Activated CD4-positive, alpha-beta T cell treated with anti-CD3 and anti-CD28 coated beads, Interleukin-2, amount 50 U/mL, for 16 hours (primary cell): ENCODE data around the gene ACP4.
"Not testable (repeated sequence)": the region's sequence is repeated elsewhere in the genome, so short reads cannot be mapped to it uniquely, and the experiment has no call there.

Experiments used
- DNase-seq: peaks from one replicate; pipeline ENCODE4 v3.0.0-alpha.2; 2020

The ACP4 gene, protein sequence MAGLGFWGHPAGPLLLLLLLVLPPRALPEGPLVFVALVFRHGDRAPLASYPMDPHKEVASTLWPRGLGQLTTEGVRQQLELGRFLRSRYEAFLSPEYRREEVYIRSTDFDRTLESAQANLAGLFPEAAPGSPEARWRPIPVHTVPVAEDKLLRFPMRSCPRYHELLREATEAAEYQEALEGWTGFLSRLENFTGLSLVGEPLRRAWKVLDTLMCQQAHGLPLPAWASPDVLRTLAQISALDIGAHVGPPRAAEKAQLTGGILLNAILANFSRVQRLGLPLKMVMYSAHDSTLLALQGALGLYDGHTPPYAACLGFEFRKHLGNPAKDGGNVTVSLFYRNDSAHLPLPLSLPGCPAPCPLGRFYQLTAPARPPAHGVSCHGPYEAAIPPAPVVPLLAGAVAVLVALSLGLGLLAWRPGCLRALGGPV

DNA sequence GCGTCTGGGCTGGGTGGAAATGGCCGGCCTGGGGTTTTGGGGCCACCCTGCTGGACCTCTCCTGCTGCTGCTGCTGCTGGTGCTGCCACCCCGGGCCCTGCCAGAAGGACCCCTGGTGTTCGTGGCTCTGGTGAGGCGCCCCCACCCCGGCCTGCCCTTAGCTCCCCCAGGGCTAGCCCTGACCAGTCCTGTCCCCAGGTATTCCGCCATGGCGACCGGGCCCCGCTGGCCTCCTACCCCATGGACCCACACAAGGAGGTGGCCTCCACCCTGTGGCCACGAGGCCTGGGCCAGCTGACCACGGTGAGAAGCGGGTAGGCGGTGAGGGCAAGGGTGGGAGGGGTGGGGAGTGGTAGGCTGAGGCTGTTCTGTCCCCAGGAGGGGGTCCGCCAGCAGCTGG is at the start of gene ACP4:
TSS of gene ACP4 (plus strand) at position 20 of the 400 bp plus-strand sequence. CDS start at position 20, 0 bp downstream.
- no peak for DNase-seq

DNA sequence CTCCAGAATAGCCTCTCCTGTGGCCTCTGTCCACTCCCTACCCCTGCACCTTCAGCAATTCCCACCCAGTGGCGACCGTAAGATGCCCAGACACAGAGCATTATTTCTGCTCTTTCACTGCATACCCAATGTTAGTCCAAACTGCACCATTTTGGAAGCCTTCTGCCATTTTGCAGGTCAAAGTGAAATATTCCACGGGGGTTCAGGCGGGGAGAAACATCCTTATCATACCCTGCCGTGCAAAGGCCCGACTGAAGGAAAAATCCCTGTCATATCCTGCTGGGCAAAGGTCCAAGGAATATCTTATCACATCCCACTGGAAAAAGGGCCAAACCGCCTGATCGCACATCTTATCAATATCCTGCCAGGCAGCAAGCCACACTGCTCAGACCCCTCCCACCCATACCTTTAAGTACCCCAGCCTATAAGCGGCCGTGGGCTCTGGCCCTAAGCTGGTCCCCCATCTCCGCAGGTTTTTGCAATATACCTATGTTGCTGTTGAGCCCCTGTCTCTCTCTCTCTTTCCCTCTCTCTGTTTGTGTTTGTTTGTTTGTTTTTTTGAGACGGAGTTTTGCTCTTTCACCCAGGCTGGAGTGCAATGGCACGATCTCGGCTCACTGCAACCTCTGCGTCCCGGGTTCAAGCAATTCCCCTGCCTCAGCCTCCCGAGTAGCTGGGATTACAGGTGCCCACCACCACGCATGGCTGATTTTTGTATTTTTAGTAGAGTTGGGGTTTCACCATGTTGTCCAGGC is 48.9 kb upstream of the ACP4 start:
- no peak for DNase-seq

DNA sequence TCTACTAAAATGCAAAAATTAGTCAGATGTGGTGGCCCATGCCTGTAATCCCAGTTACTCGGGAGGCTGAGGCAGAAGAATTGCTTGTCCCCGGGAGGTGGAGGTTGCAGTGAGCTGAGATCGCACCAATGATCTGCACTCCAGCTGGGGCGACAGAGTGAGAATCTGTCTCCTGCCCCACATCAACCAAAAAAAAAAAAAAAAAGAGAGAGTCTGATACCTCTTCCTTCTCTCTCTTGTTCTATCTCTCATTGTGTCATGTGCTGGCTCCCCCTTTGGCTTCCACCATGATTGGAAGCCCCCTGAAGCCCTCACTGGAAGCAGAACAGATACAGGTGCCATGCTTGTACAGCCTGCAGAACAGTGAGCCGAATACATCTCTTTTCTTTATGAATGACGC is 46.7 kb upstream of the ACP4 start:
- DNase-seq: no peak

DNA sequence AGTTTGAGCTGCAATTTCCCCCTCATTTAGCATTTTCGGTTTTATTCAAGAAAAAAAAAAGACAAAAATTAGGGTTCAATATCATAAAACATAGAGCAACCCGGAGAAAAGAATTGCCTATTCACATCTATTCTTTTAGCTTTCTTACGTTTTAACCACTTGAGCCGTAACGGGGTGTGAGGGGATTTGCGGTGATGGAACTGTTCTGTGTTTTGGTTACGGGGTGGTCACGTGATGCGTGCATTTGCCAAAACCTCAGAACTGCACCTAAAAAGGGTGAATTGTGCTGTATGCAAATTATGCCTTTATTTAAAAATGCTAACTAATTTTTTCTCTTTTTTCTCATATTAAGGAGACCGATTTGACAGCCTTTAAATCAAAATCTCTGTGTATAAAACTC is 45.0 kb upstream of the ACP4 start:
- no peak for DNase-seq

DNA sequence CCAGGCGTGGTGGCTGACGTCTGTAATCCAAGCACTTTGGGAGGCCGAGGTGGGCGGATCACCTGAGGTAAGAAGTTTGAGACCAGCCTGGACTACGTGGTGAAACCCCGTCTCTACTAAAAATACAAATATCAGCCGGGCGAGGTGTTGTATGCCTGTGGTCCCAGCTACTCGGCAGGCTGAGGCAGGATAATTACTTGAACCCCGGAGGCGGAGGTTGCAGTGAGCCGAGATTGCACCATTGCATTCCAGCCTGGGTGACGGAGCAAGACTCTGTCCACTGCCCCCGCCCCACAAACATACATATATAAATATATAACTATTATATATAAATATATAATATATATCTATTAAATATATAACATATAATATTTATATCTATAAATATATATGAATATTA is 43.1 kb upstream of the ACP4 start:
- not testable (repeated sequence) for DNase-seq

DNA sequence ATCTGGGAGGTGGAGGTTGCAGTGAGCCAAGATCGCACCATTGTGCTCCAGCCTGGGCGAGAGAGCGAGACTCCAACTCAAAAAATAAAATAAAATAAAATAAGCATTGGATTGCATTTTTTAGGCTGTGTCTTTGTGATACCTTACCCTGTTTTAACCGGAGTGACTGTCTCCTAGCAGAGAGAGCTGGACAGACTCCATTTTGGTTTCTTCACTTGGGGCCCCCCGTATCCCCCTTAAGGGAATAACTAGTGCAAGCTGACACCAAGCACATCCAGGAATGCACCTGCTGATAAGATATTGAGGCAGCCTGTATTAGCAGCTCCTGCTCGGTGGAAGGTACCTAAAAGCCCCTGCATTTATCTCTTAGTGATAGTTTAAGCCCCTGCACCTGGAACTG is 40.7 kb upstream of the ACP4 start:
- no peak for DNase-seq

DNA sequence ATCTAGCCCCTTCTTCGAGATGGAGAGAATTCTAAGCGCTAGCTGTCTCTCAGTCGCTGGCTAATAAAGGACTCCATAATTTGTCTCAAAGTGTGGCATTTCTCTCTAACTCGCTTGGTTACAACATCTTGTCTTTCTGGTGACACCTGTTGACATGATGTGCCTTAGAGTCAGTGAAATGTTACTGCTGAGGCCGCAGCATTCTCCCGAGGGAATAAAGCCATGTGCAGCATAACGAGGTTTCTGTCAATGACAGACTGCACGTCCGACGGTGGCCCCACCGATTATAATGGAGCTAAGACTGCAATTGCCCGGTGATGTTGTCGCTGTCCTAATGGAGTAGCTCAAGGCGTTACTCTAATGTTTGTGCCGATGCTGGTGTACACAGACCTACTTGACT is 40.2 kb upstream of the ACP4 start:
- no peak for DNase-seq

DNA sequence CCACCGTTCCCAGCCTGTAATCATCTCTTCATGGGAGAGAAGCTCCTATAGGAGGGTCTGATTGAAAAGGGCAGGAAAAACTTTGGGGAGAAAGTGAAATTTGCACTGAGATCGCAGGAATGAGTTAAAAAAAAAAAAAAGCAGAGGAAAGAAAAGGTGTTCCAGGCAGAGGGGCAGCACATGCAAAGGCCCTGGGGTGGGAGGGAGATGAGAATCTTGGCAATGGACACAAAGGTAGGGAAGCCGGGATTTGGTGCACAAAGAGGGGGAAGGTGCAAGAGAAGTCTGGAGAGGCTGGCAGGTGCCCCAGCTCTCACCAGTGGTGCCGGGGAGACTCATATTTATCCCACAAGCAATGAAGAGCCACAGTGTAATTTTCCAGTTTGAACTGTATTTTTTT is 36.3 kb upstream of the ACP4 start:
- DNase-seq: no peak

DNA sequence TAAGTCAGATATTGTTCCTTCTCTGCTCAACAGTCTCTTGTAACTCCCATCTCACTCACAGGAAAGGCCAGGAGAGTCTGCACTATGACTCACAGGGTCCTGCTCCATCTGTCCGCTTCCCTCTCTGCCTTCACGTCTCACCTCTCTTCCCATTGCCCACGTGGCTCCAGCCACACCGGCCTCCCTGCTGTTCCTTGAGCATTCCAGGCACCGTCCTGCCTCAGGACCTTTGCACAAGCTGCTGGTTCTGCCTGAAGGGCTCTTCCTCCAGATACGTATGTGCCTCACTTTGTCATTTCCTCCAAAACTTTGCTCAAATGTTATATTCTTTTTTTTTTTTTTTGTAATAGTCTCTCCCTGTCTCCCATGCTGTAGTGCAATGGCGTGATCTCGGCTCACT is 34.0 kb upstream of the ACP4 start:
- not testable (repeated sequence) for DNase-seq

DNA sequence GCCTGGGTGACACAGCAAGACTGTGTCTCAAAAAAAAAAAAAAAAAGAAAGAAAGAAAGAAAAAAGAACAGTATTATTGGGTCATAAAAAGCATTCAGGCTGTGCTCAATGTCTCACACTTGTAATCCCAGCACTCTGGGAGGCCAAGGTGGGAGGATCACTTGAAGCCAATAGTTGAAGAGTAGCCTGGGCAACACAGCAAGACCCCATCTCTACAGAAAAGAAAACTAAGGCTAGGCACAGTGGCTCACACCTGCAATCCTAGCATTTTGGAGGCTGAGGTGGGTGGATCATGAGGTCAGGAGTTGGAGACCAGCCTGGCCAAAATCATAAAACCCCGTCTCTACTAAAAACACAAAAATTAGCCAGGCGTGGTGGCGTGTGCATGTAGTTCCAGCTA is 32.6 kb upstream of the ACP4 start:
- not testable (repeated sequence) for DNase-seq

DNA sequence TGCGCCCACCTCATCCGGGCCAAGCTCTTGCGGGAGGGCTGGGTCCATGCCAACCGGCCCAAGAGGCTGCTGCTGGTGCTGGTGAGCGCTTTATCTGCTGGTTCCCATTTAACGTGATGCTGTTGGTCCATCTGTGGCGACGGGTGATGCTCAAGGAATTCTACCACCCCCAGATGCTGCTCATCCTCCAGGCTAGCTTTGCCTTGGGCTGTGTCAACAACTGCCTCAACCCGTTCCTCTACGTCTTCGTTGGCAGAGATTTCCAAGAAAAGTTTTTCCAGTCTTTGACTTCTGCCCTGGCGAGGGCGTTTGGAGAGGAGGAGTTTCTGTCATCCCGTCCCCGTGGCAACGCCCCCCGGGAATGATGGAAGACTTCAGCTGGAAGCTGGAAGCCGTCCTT is 31.1 kb upstream of the ACP4 start:
- DNase-seq: not testable (repeated sequence)

DNA sequence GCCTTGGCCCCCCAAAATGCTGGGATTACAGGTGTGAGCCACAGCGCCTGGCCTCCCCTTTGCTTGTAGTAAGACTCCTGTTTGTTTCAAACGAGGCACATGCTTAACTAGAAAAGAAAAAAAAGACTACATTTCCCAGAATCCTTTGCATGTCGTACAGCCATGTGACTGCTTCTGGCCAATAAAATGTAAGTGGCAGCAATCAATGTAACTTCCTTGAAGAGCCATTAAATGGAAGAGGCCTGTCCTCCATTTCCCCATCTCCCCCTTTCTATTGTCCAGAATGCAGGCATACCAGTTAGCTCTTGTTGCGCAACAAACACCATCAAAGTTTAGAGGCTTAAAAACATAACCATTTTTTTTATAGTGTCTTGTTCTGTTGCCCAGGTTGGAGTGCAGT is 30.3 kb upstream of the ACP4 start:
- peak; percentile 42 for DNase-seq

DNA sequence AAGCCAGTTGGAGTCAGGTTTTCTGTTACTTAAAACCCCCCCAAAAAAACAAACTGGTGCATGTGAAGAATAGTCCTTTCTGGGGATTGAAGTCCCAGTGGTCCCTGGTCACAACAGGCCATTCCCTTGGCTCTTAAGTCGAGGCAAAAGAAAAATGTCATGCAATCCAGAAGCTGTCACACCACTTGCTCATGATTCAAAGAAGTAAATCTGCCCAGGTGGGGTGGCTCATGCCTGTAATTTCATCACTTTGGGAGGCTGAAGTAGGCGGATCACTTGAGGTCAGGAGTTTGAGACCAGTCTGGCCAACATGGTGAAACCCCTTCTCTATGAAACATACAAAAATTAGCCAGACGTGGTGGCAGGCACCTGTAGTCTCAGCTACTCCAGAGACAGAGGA is 28.7 kb upstream of the ACP4 start:
- DNase-seq: not testable (repeated sequence)

DNA sequence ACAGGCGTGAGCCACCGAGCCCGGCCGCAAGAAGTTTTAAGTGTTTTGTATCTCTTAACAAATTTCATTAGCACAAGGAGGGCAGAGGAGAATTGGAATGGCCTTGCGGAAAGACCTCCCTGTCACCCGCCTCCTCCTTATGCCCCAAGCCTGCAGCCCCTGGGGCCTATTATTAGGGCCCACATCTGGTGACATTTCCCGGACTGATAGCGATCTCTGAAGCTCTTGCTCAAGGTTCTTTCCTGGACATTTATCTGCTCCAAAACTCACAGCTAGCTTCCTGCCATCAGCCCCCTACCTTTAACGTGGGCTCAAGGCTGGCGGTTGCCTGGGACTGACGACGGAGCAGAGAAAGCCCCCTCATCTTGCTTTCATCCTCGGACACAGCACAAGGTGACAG is 26.7 kb upstream of the ACP4 start:
- not testable (repeated sequence) for DNase-seq

DNA sequence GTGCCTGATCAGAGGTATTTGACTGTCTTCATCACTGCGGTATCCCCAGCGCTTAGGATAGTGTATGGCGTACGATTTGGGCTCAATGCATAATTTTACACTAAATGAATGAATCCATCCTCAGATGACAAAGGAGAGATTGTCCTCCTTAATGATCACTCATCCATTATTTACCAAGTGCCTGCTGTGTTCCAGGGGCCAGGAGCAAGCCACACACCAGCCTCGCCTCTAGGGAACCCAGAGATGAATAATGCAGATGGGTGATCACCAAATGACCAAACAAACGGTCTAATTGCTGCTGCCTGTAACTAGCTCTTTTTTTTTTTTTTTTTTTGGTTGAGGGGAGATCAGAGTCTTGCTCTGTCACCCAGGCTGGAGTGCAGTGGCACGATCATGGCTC is 25.8 kb upstream of the ACP4 start:
- DNase-seq: no peak

DNA sequence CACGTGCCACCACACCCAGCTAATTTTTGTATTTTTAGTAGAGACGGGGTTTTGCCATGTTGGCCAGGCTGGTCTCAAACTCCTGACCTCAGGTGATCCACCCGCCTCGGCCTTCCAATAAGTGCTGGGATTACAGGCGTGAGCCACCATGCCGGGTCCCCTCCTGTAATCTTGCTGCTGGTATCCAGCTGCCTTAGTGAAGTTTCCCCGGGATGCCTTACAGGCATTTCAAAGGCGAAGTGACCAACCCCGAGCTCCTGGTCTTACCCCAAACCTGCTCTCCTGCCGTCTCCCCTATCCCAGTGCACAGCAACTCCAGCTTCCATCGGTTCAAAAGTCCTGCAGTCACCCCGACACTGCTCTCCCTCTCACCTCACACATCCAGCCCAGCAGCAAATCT is 23.5 kb upstream of the ACP4 start:
- not testable (repeated sequence) for DNase-seq

DNA sequence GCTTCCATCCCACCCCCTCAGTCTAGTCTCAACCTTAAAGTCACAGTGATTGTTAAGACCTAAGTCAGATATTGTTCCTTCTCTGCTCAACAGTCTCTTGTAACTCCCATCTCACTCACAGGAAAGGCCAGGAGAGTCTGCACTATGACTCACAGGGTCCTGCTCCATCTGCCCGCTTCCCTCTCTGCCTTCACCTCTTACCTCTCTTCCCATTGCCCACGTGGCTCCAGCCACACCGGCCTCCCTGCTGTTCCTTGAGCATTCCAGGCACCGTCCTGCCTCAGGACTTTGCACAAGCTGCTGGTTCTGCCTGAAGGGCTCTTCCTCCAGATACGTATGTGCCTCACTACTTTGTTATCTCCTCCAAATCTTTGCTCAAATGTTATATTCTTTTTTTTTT is 23.0 kb upstream of the ACP4 start:
- DNase-seq: not testable (repeated sequence)

DNA sequence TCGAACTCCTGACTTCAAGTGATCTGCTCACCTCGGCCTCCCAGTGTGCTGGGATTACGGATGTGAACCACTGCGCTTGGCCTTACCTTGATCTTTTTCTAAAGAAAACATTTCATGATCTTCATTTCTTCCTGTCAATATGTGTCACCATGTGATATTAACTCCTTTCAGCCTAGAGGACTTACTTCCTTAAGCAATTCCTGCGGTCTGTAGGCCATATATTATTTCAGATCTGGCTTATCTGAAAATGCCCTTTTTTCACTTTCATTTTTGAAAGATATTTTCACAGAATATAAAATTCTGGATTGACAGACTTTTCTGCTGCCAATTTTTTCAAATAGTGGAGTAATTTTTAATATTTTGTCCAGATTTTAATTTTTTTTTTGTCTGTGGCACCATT is 21.9 kb upstream of the ACP4 start:
- DNase-seq: no peak

DNA sequence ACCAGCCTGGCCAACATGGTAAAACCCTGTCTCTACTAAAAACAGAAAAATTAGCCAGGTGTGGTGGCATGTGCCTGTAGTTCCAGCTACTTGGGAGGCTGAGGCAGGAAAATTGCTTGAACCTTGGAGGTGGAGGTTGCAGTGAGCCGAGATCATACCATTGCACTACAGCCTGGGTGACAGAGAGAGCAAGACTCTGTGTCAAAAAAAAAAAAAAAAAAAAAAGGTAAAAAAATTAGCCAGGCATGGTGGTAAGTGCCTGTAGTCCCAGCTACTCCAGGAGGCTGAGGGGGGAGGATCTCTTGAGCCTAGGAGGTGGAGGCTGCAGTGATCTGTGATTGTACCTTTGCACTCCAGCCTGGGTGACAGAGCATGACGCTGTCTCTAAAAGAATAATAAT is 20.1 kb upstream of the ACP4 start, which contains the start of gene GPR32:
TSS of gene GPR32 (plus strand) at position 301 of the 400 bp plus-strand sequence. CDS start 137 bp downstream, outside the sequence.
- not testable (repeated sequence) for DNase-seq

DNA sequence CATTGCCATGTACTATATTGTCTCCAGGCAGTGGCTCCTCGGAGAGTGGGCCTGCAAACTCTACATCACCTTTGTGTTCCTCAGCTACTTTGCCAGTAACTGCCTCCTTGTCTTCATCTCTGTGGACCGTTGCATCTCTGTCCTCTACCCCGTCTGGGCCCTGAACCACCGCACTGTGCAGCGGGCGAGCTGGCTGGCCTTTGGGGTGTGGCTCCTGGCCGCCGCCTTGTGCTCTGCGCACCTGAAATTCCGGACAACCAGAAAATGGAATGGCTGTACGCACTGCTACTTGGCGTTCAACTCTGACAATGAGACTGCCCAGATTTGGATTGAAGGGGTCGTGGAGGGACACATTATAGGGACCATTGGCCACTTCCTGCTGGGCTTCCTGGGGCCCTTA is 19.3 kb upstream of the ACP4 start:
- DNase-seq: no peak

DNA sequence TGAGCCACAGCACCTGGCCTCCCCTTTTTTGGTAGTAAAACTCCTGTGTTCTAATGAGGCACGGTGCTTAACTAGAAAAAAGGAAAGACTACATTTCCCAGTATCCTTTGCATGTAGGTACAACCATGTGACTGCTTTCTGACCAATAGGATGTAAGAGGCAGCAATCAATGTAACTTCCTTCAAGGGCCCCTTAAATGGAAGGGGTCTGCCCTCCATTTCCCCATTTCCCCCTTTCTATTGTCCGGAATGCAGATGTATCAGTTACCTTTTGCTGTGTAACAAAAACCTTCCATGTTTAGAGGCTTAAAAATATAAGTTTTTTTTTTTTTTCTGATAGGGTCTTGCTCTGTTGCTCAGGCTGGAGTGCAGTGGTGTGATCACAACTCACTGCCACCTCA is 17.7 kb upstream of the ACP4 start:
- DNase-seq: peak; percentile 37

DNA sequence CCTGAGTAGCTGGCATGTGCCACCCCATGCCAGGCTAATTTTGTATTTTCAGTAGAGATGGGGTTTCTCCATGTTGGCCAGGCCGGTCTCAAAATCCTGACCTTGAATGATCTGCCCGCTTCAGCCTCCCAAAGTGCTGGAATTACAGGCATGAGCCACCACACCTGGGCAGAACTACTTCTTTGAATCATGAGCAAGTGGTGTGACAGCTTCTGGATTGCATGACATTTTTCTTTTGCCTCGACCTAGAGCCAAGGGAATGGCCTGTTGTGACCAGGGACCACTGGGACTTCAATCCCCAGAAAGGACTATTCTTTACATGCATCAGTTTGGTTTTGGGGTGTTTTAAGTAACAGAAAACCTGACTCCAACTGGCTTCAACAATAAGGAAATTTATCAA is 17.3 kb upstream of the ACP4 start:
- not testable (repeated sequence) for DNase-seq

DNA sequence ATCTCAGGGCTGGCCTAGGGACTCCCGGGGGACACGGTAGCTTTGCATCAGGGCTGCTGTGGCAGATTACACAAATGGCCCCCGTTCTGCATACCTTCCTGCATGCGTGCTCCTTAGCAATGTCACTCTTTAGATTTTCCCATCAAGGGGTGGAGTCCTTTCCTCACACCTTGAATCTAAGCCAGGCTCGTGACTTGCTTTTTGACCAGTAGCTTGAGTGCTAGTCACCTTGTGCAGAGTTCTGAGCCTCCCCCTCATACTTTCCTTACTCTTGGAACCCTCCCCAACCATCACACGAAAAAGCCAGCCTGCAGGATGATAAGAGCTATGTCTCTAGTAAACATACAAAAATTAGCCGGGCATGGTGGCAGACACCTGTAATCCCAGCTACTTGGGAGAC is 16.8 kb upstream of the ACP4 start:
- not testable (repeated sequence) for DNase-seq

DNA sequence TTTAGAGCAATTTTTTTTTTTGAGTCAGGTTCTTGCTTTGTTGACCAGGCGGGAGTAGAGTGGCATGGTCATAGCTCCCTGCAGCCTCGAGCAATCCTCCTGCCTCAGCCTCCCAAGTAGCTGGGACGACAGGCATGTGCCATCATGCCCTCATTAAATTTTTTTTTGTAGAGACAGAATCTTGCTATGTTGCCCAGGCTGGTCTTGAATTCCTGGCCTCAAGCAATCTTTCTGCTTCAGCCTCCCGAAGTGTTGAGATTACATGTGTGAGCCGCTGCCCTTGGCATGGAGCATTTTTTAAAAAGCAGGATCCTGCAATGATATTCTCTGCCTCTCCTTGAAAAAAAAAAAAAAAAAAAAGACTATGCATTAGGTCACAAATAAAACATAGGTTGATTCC is 14.1 kb upstream of the ACP4 start:
- no peak for DNase-seq
